ENCODE measurements around the gene ANK2. TPM values are rescaled to one million over a fixed set of nuclear protein-coding genes. Genes with fewer than 3 reads are reported as not detected.

The ANK2 gene
- total and polyA plus RNA-seq, 2 of the 13 experiments (the other 11 are each of a cell fraction or from before 2014, with no cell fraction given) = 2.7 to 15.1 TPM

DNA sequence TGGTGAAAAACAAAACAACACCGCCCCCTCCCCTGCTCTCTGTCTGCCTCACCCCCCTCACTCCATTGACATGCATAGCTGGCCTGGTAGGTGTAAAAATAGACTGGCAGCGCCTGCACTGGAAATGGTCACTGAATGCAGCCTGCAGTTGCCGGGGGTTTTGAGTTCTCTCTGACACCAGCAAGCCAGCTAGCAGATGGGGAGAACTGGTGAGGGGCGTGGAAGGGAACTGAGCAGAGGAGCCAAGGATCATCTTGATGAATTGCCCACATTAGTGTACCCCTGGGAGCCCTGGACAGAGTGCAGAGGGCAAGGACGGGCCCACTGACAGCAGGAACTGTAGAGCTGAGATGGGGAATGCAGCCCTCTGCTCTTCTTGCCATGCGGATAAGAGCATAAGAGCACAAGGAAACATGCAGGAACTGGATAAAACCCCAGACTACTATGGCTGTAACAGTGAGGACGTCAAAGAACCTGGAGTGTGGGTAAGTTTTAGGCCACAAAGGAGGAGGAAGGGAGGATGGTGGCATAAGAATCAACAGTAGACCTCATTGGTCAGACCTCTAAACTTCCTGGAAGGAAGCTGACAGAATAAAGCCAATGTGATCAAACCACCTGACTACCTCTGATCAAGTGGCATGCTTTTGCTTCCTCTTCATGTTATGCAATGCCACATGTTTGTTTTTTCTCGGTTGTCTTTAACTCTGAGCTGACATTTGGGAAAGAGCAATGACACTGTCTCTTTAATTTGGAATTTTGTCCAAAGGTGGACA lies 96.3 kb downstream of the ANK2 start (continued):
- no peak for TF ChIP-seq ZNF232 (CRISPR knock-in tag; IDR thresholded peaks at IDR 0.05; ENCODE audit: borderline replicate concordance)
- no peak for TF ChIP-seq CBFB (CRISPR knock-in tag; IDR thresholded peaks at IDR 0.05)
- TF ChIP-seq ZNF687 (CRISPR knock-in tag; IDR thresholded peaks at IDR 0.05) = peak; percentile 81
- TF ChIP-seq RFX1 (IDR thresholded peaks at IDR 0.05) = no peak
- no peak for TF ChIP-seq ZNF274 (CRISPR knock-in tag; IDR thresholded peaks at IDR 0.05)
- no peak for TF ChIP-seq DR1 (CRISPR knock-in tag; IDR thresholded peaks at IDR 0.05)
- TF ChIP-seq ZNF207 (IDR thresholded peaks at IDR 0.05; ENCODE audit: borderline replicate concordance) = no peak
- 0 out of 2 replicates have a peak, but pooled peaks have one; percentile 28 for TF ChIP-seq ZNF775 (CRISPR knock-in tag; IDR thresholded peaks at IDR 0.05; ENCODE audit: borderline replicate concordance)
- no peak for TF ChIP-seq PLSCR1 (CRISPR knock-in tag; IDR thresholded peaks at IDR 0.05; ENCODE audit: borderline replicate concordance)
- no peak for TF ChIP-seq ZNF432 (CRISPR knock-in tag; IDR thresholded peaks at IDR 0.05; ENCODE audit: borderline replicate concordance)
- TF ChIP-seq NR2F6 (IDR thresholded peaks at IDR 0.05) = no peak
- 0 out of 2 replicates have a peak, but pooled peaks have one; percentile 9 for TF ChIP-seq NR2F6 (CRISPR knock-in tag; IDR thresholded peaks at IDR 0.05)
- TF ChIP-seq AHR (CRISPR knock-in tag; IDR thresholded peaks at IDR 0.05) = no peak
- no peak for TF ChIP-seq TCF7L2 (IDR thresholded peaks at IDR 0.05; ENCODE audit: low read depth, low read length)
- no peak for TF ChIP-seq CBX1 (IDR thresholded peaks at IDR 0.05; ENCODE audit: low read depth)
- no peak for TF ChIP-seq SRSF4 (IDR thresholded peaks at IDR 0.05; ENCODE audit: low read depth, low read length, poor library complexity, severe bottlenecking)
- peak; percentile 17; the same call in 1 of the 2 replicates for TF ChIP-seq NR2C2 (CRISPR knock-in tag; IDR thresholded peaks at IDR 0.05; ENCODE audit: borderline replicate concordance)
- no peak for TF ChIP-seq DNMT3B (CRISPR knock-in tag; conservative IDR thresholded peaks at IDR 0.05)
- TF ChIP-seq HDAC1 (CRISPR knock-in tag; IDR thresholded peaks at IDR 0.05) = peak; percentile 27; the same call in 1 of the 2 replicates
- TF ChIP-seq, protein P1, sequence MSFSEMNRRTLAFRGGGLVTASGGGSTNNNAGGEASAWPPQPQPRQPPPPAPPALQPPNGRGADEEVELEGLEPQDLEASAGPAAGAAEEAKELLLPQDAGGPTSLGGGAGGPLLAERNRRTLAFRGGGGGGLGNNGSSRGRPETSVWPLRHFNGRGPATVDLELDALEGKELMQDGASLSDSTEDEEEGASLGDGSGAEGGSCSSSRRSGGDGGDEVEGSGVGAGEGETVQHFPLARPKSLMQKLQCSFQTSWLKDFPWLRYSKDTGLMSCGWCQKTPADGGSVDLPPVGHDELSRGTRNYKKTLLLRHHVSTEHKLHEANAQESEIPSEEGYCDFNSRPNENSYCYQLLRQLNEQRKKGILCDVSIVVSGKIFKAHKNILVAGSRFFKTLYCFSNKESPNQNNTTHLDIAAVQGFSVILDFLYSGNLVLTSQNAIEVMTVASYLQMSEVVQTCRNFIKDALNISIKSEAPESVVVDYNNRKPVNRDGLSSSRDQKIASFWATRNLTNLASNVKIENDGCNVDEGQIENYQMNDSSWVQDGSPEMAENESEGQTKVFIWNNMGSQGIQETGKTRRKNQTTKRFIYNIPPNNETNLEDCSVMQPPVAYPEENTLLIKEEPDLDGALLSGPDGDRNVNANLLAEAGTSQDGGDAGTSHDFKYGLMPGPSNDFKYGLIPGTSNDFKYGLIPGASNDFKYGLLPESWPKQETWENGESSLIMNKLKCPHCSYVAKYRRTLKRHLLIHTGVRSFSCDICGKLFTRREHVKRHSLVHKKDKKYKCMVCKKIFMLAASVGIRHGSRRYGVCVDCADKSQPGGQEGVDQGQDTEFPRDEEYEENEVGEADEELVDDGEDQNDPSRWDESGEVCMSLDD (CRISPR knock-in tag; IDR thresholded peaks at IDR 0.05; ENCODE audit: borderline replicate concordance) = no peak
- TF ChIP-seq ZNF225 (CRISPR knock-in tag; IDR thresholded peaks at IDR 0.05) = 0 out of 2 replicates have a peak, but pooled peaks have one; percentile 44
